Panc1 (cell line): Measurements from ENCODE around the gene C17orf50.

ENCODE experiments used
- CTCF ChIP-seq: fragments of 450-650 bp; IDR thresholded peaks from 2 replicates; pipeline ENCODE4 v1.5.1; 2017; ENCODE audit warnings: mild to moderate bottlenecking
- POLR2AphosphoS5 ChIP-seq: IDR thresholded peaks from 2 replicates; pipeline ENCODE4 v1.6.1; 2012; ENCODE audit warnings: mild to moderate bottlenecking, low read depth, low read length, moderate library complexity
- REST ChIP-seq, 2 experiments: IDR thresholded peaks; 2 replicates each; pipeline ENCODE4 v1.6.1; 2011 to 2012; ENCODE audit warnings: low read depth in 2 of 2, control low read depth in 1 of 2, low read length in 1 of 2, mild to moderate bottlenecking in 1 of 2, moderate library complexity in 1 of 2; ENCODE audit not compliant: insufficient read depth in 1 of 2

GRCh38 chr17:35743626-35744328 is 16.9 kb upstream of the C17orf50 start:
- no peak for TF ChIP-seq CTCF
- TF ChIP-seq POLR2AphosphoS5: no peak
- peak; percentile 96 for TF ChIP-seq REST (IDR thresholded peaks at IDR 0.05; ENCODE audit: insufficient read depth in 1 of 2, low read depth in 2 of 2, low read length in 1 of 2)
